ENCODE results near the gene PDE1C. TPM values are rescaled to one million over a fixed set of nuclear protein-coding genes. Genes with fewer than 3 reads are reported as not detected.

PDE1C gene
- total and polyA plus RNA-seq, 2 donors (not counting 1 experiment from before 2014, with no cell fraction given) = 0.52 TPM; not detected in 1

DNA sequence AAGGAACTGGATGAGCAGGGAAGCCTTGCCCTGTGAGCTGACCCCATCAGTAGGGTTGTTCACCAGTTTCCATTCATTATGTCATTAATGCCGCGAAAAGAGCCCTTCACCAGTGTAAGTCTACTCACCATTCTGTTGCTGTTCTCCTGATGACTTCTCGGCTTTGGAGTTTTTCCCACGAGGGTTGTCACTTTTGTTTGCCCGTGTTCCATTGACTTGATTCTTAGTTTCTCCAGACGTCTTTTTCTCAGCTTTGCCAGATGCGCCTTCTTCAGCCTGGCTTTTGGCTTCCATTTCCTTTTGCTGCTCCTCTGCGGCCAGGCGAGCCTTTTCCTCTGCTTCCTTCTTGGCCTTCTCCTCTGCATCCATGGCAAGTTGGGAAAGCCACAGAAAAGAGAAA lies 254.4 kb downstream of the PDE1C start:
- POLR2A ChIA-PET = no interaction called here
- no peaks in the 10 kb centered on the region for H3K27me3 ChIP-seq (replicated peaks in 1 of 4; ENCODE audit: control extremely low read depth in 1 of 4, control insufficient read depth in 3 of 4, insufficient read depth in 4 of 4, low read length in 3 of 4)
- H3K4me1 ChIP-seq (ENCODE audit: control insufficient read depth in 2 of 2, insufficient read depth in 2 of 2, low read length in 2 of 2) = peaks cover 0 to 3% of the 10 kb centered on the region in 2 donors
- Mint-ChIP-seq H3K27me3 (no peaks in the 10 kb centered on the region), H3K4me3 (no peak overlapping the region), H3K4me1 (peaks cover 7% of the 10 kb centered on the region), H3K27ac (no peak overlapping the region), H3K9me3 (ENCODE audit: insufficient read depth) (no peaks in the 10 kb centered on the region)
- TF ChIP-seq CTCF (IDR thresholded peaks at IDR 0.05) = no peak
- no peak for TF ChIP-seq EZH2 (IDR thresholded peaks at IDR 0.05; ENCODE audit: borderline replicate concordance, insufficient read depth, low read depth, low read length, poor library complexity, severe bottlenecking)
- no peaks in the 10 kb centered on the region for H4K20me1 ChIP-seq (ENCODE audit: control insufficient read depth, insufficient read depth, low read length, poor library complexity, severe bottlenecking)
- intact Hi-C loops (cut with micrococcal nuclease) = no loop called here
- H3K36me3 ChIP-seq (replicated peaks in 1 of 2; ENCODE audit: control extremely low read depth in 1 of 2, control insufficient read depth in 1 of 2, extremely low read depth in 1 of 2, insufficient read depth in 2 of 2, low read length in 1 of 2) = no peaks in the 10 kb centered on the region
- DNase-seq (no peak), ATAC-seq (ENCODE audit: low read depth) (no peak)
- CTCF ChIA-PET = interaction anchor here (1.5 kb wide), 1 partner anchor 28 kb away, joined by 3 read pairs; no protein-coding TSS in a partner anchor
- H3K79me2 ChIP-seq (ENCODE audit: control insufficient read depth, insufficient read depth, low read length) = no peaks in the 10 kb centered on the region
- H3K9ac ChIP-seq (ENCODE audit: low read length) = no peak overlapping the region
- no peak overlapping the region for H3K27ac ChIP-seq (ENCODE audit: low read length in 2 of 2)
- H3K9me3 ChIP-seq (ENCODE audit: control extremely low read depth in 1 of 3, control insufficient read depth in 2 of 3, insufficient read depth in 1 of 3, low read length in 2 of 3) = no peaks in the 10 kb centered on the region
- WGBS (ENCODE audit: insufficient coverage) = 96% methylated on average over 5 of the region's 9 CpGs
- H3K4me3 ChIP-seq (ENCODE audit: control extremely low read depth in 1 of 5, extremely low read depth in 1 of 5, insufficient read depth in 1 of 5, low read depth in 2 of 5, low read length in 4 of 5) = no peak overlapping the region
- no peak overlapping the region for H3K4me2 ChIP-seq (replicated peaks; ENCODE audit: low read depth, low read length, poor library complexity, severe bottlenecking)
- H2AFZ ChIP-seq (ENCODE audit: insufficient read depth, low read depth, low read length, poor library complexity, severe bottlenecking) = no peak overlapping the region

DNA sequence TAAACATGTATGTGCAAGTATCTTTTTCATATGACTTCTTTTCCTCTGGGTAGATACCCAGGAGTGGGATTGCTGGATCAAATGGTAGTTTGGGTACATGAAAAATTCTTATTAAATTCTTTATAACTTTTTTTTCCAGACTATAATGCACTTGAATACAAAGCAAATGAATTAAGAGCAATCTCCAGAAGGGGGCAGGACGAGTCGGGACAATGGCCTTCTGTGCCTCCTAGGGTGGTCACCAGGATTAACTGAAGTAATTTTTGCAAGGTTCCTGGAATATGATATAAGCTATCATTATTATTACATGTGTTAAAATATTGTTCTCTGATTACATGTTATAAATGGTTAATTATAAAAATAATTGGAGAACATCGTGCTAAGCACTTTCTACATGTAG lies 256.0 kb downstream of the PDE1C start:
- H3K27me3 Mint-ChIP-seq = no peaks in the 10 kb centered on the region
- Histone ChIP-seq H3K79me2 (ENCODE audit: control insufficient read depth, insufficient read depth, low read length) (no peaks in the 10 kb centered on the region), H3K36me3 (replicated peaks in 1 of 2; ENCODE audit: control extremely low read depth in 1 of 2, control insufficient read depth in 1 of 2, extremely low read depth in 1 of 2, insufficient read depth in 2 of 2, low read length in 1 of 2) (no peaks in the 10 kb centered on the region), H3K9me3 (ENCODE audit: control extremely low read depth in 1 of 3, control insufficient read depth in 2 of 3, insufficient read depth in 1 of 3, low read length in 2 of 3) (no peaks in the 10 kb centered on the region), H3K4me1 (ENCODE audit: control insufficient read depth in 2 of 2, insufficient read depth in 2 of 2, low read length in 2 of 2) (peaks cover 0 to 3% of the 10 kb centered on the region in 2 donors), H3K27ac (ENCODE audit: low read length in 2 of 2) (no peak overlapping the region), H3K9ac (ENCODE audit: low read length) (no peak overlapping the region), H3K4me3 (ENCODE audit: control extremely low read depth in 1 of 5, extremely low read depth in 1 of 5, insufficient read depth in 1 of 5, low read depth in 2 of 5, low read length in 4 of 5) (no peak overlapping the region), H2AFZ (ENCODE audit: insufficient read depth, low read depth, low read length, poor library complexity, severe bottlenecking) (no peak overlapping the region), H3K4me2 (replicated peaks; ENCODE audit: low read depth, low read length, poor library complexity, severe bottlenecking) (no peak overlapping the region), H4K20me1 (ENCODE audit: control insufficient read depth, insufficient read depth, low read length, poor library complexity, severe bottlenecking) (no peaks in the 10 kb centered on the region), H3K27me3 (replicated peaks in 1 of 4; ENCODE audit: control extremely low read depth in 1 of 4, control insufficient read depth in 3 of 4, insufficient read depth in 4 of 4, low read length in 3 of 4) (no peaks in the 10 kb centered on the region)
- POLR2A ChIA-PET = no interaction called here
- no peak overlapping the region for H3K4me3 Mint-ChIP-seq
- DNase-seq = no peak
- ATAC-seq (ENCODE audit: low read depth) = no peak
- no peak overlapping the region for H3K27ac Mint-ChIP-seq
- intact Hi-C loops (cut with micrococcal nuclease) = no loop called here
- H3K9me3 Mint-ChIP-seq (ENCODE audit: insufficient read depth) = no peaks in the 10 kb centered on the region
- 100% methylated on average over 1 of the region's 3 CpGs for whole genome bisulfite sequencing (ENCODE audit: insufficient coverage)
- peaks cover 7% of the 10 kb centered on the region for H3K4me1 Mint-ChIP-seq
- TF ChIP-seq CTCF (IDR thresholded peaks at IDR 0.05) (no peak), EZH2 (IDR thresholded peaks at IDR 0.05; ENCODE audit: borderline replicate concordance, insufficient read depth, low read depth, low read length, poor library complexity, severe bottlenecking) (no peak)
- CTCF ChIA-PET = no interaction called here
